BLaER1 (cell line): Measurements from ENCODE around the gene FBXO3.

Experiments used
- H3K27ac ChIP-seq: shearing (Covaris generic); formaldehyde crosslinking; 2 replicates; pipeline ENCODE4 v1.8.1; 2022
- H3K27me3 ChIP-seq: shearing (Covaris generic); formaldehyde crosslinking; 2 replicates; pipeline ENCODE4 v1.8.1; 2022
- H3K36me3 ChIP-seq: shearing (Covaris generic); formaldehyde crosslinking; 2 replicates; pipeline ENCODE4 v1.8.1; 2022
- H3K4me1 ChIP-seq: shearing (Covaris generic); formaldehyde crosslinking; 2 replicates; pipeline ENCODE4 v1.8.1; 2022
- H3K4me2 ChIP-seq: shearing (Covaris generic); formaldehyde crosslinking; 2 replicates; pipeline ENCODE4 v1.8.1; 2022
- H3K4me3 ChIP-seq: shearing (Covaris generic); formaldehyde crosslinking; 2 replicates; pipeline ENCODE4 v1.8.1; 2022
- H3K9ac ChIP-seq: shearing (Covaris generic); formaldehyde crosslinking; 2 replicates; pipeline ENCODE4 v1.8.1; 2022
- H3K9me3 ChIP-seq: shearing (Covaris generic); formaldehyde crosslinking; 2 replicates; pipeline ENCODE4 v1.8.1; 2022
- H4K20me1 ChIP-seq: shearing (Covaris generic); formaldehyde crosslinking; 2 replicates; pipeline ENCODE4 v1.8.1; 2022
- Cebpa-rat ChIP-seq: shearing (Covaris generic); IDR thresholded peaks from 2 replicates; pipeline ENCODE4 v1.8.1; 2022

Gene FBXO3

GRCh38 chr11:33787076-33787475 is 12.8 kb upstream of the FBXO3 start:
- no peak overlapping the region for H3K27ac ChIP-seq
- no peak for TF ChIP-seq Cebpa-rat
- no peaks in the 10 kb centered on the region for H3K36me3 ChIP-seq
- H3K4me1 ChIP-seq = peaks cover 15% of the 10 kb centered on the region
- H3K4me2 ChIP-seq = no peak overlapping the region
- no peak overlapping the region for H3K4me3 ChIP-seq
- no peak overlapping the region for H3K9ac ChIP-seq
- H3K9me3 ChIP-seq = peaks cover under 1% of the 10 kb centered on the region; the same call in 1 of the 2 replicates
- no peaks in the 10 kb centered on the region for H4K20me1 ChIP-seq
- H3K27me3 ChIP-seq = no peaks in the 10 kb centered on the region

GRCh38 chr11:33785609-33786008 is 11.3 kb upstream of the FBXO3 start:
- Histone ChIP-seq H3K4me3 (no peak overlapping the region), H3K9me3 (no peaks in the 10 kb centered on the region), H3K4me2 (no peak overlapping the region), H3K27me3 (no peaks in the 10 kb centered on the region), H3K9ac (no peak overlapping the region), H3K4me1 (peaks cover 15% of the 10 kb centered on the region), H3K36me3 (no peaks in the 10 kb centered on the region), H3K27ac (no peak overlapping the region), H4K20me1 (no peaks in the 10 kb centered on the region)
- no peak for TF ChIP-seq Cebpa-rat

GRCh38 chr11:33779849-33780528 is 5.7 kb upstream of the FBXO3 start:
- Histone ChIP-seq H3K9me3 (no peaks in the 10 kb centered on the region), H3K4me1 (peaks cover 9% of the 10 kb centered on the region), H3K36me3 (no peaks in the 10 kb centered on the region), H3K4me2 (no peak overlapping the region), H3K4me3 (no peak overlapping the region), H3K27me3 (peaks cover 12% of the 10 kb centered on the region), H3K27ac (no peak overlapping the region), H3K9ac (no peak overlapping the region), H4K20me1 (no peaks in the 10 kb centered on the region)
- no peak for TF ChIP-seq Cebpa-rat

- H3K9me3 ChIP-seq = no peaks in the 10 kb centered on the region
- no peaks in the 10 kb centered on the region for H3K36me3 ChIP-seq
- no peak for TF ChIP-seq Cebpa-rat
- peak overlapping the region; percentile 27; the same call in 1 of the 2 replicates for H3K4me2 ChIP-seq
- peaks cover 13% of the 10 kb centered on the region for H3K4me1 ChIP-seq
- H3K27ac ChIP-seq = no peak overlapping the region
- no peak overlapping the region for H3K4me3 ChIP-seq
- H3K27me3 ChIP-seq = peaks cover 15% of the 10 kb centered on the region
- no peak overlapping the region for H3K9ac ChIP-seq
- H4K20me1 ChIP-seq = peaks cover 3% of the 10 kb centered on the region
Measured at GRCh38 chr11:33778675-33779074, 4.4 kb upstream of the FBXO3 start.

- TF ChIP-seq Cebpa-rat = no peak
- H3K9ac ChIP-seq = no peak overlapping the region
Measured at GRCh38 chr11:33777906-33778305, 3.6 kb upstream of the FBXO3 start.

GRCh38 chr11:33775832-33776470 is 1.6 kb upstream of the FBXO3 start:
- Histone ChIP-seq H3K9me3 (no peaks in the 10 kb centered on the region), H3K4me2 (no peak overlapping the region)

More at GRCh38 chr11:33777906-33778305, 3.6 kb upstream of the FBXO3 start:
- Histone ChIP-seq H4K20me1 (peaks cover 11% of the 10 kb centered on the region), H3K36me3 (no peaks in the 10 kb centered on the region), H3K4me2 (no peak overlapping the region), H3K4me3 (no peak overlapping the region), H3K27me3 (peaks cover 15% of the 10 kb centered on the region), H3K4me1 (peaks cover 20% of the 10 kb centered on the region), H3K27ac (no peak overlapping the region), H3K9me3 (no peaks in the 10 kb centered on the region)

GRCh38 chr11:33775467-33775807 is 1.1 kb upstream of the FBXO3 start:
- Histone ChIP-seq H3K9me3 (no peaks in the 10 kb centered on the region), H3K4me3 (peak overlapping the region; percentile 91; the same call in 1 of the 2 replicates), H3K27me3 (peaks cover 15% of the 10 kb centered on the region), H3K9ac (no peak overlapping the region), H4K20me1 (peaks cover 35% of the 10 kb centered on the region), H3K27ac (no peak overlapping the region), H3K4me2 (peak overlapping the region; percentile 98), H3K4me1 (peaks cover 34% of the 10 kb centered on the region), H3K36me3 (peaks cover 3% of the 10 kb centered on the region)
- TF ChIP-seq Cebpa-rat = no peak

More at GRCh38 chr11:33775832-33776470, 1.6 kb upstream of the FBXO3 start:
- peaks cover 30% of the 10 kb centered on the region for H4K20me1 ChIP-seq
- H3K36me3 ChIP-seq = no peaks in the 10 kb centered on the region
- TF ChIP-seq Cebpa-rat = no peak
- peaks cover 34% of the 10 kb centered on the region for H3K4me1 ChIP-seq
- H3K4me3 ChIP-seq = no peak overlapping the region
- no peak overlapping the region for H3K27ac ChIP-seq
- H3K27me3 ChIP-seq = peaks cover 15% of the 10 kb centered on the region
- H3K9ac ChIP-seq = no peak overlapping the region

- Histone ChIP-seq H3K4me1 (peaks cover 34% of the 10 kb centered on the region), H3K4me3 (peak overlapping the region; percentile 91), H3K27me3 (peaks cover 15% of the 10 kb centered on the region), H3K27ac (no peak overlapping the region), H3K9me3 (no peaks in the 10 kb centered on the region), H3K36me3 (peaks cover 9% of the 10 kb centered on the region), H3K9ac (peak overlapping the region; percentile 67), H3K4me2 (peak overlapping the region; percentile 98), H4K20me1 (peaks cover 40% of the 10 kb centered on the region)
- TF ChIP-seq Cebpa-rat = no peak
Measured at GRCh38 chr11:33774736-33775466, 581 bp upstream of the FBXO3 start.

- H3K4me1 ChIP-seq = peaks cover 31% of the 10 kb centered on the region
- peak overlapping the region; percentile 68 for H3K27ac ChIP-seq
- H3K36me3 ChIP-seq = peaks cover 18% of the 10 kb centered on the region
- H3K4me3 ChIP-seq = peak overlapping the region; percentile 91
- TF ChIP-seq Cebpa-rat = no peak
- H3K4me2 ChIP-seq = peak overlapping the region; percentile 96
- H4K20me1 ChIP-seq = peaks cover 46% of the 10 kb centered on the region
- peak overlapping the region; percentile 83 for H3K9ac ChIP-seq
- no peaks in the 10 kb centered on the region for H3K9me3 ChIP-seq
- H3K27me3 ChIP-seq = peaks cover 15% of the 10 kb centered on the region
Measured at GRCh38 chr11:33773404-33773986, 825 bp downstream of the FBXO3 start.

GRCh38 chr11:33772870-33773269 is 1.4 kb downstream of the FBXO3 start:
- H3K9me3 ChIP-seq = no peaks in the 10 kb centered on the region
- peaks cover 15% of the 10 kb centered on the region for H3K27me3 ChIP-seq
- no peak for TF ChIP-seq Cebpa-rat
- peak overlapping the region; percentile 96 for H3K4me2 ChIP-seq
- H3K4me1 ChIP-seq = peaks cover 30% of the 10 kb centered on the region
- H3K36me3 ChIP-seq = peaks cover 25% of the 10 kb centered on the region
- H3K27ac ChIP-seq = no peak overlapping the region
- H4K20me1 ChIP-seq = peaks cover 46% of the 10 kb centered on the region
- peak overlapping the region; percentile 91 for H3K4me3 ChIP-seq
- no peak overlapping the region for H3K9ac ChIP-seq
